SJCRH30 (cell line): ENCODE results near the gene SMPDL3B. TPM values are rescaled to one million over a fixed set of nuclear protein-coding genes. Genes with fewer than 3 reads are reported as not detected.

Experiments
- DNase-seq, 2 experiments: peaks; one replicate each; pipeline ENCODE4 v3.0.0-alpha.2; 2015 to 2020
- H3K27ac ChIP-seq: fragments of 250-450 bp; sonication (Bioruptor Pico); 2 replicates; pipeline ENCODE4 v1.5.1; 2020; ENCODE audit warnings: mild to moderate bottlenecking, moderate library complexity
- H3K27me3 ChIP-seq: fragments of 250-450 bp; sonication (Bioruptor Pico); 2 replicates; pipeline ENCODE4 v1.5.1; 2020; ENCODE audit warnings: mild to moderate bottlenecking, moderate library complexity
- H3K36me3 ChIP-seq: fragments of 250-450 bp; sonication (Bioruptor Pico); 2 replicates; pipeline ENCODE4 v1.5.1; 2020; ENCODE audit warnings: mild to moderate bottlenecking, moderate library complexity
- H3K4me1 ChIP-seq: fragments of 250-450 bp; sonication (Bioruptor Pico); 2 replicates; pipeline ENCODE4 v1.5.1; 2020; ENCODE audit warnings: mild to moderate bottlenecking, moderate library complexity
- H3K4me3 ChIP-seq: fragments of 250-450 bp; sonication (Bioruptor Pico); 2 replicates; pipeline ENCODE4 v1.5.1; 2020; ENCODE audit warnings: mild to moderate bottlenecking, moderate library complexity
- H3K9me3 ChIP-seq: fragments of 250-450 bp; sonication (Bioruptor Pico); replicated peaks from 2 replicates; pipeline ENCODE4 v1.5.1; 2020; ENCODE audit warnings: mild to moderate bottlenecking, moderate library complexity
- total RNA-seq: library from RNA; depleted of rRNA; stranded (reverse); fragments of >200 nt; shearing (Covaris generic); gene quantifications from 2 replicates; pipeline ENCODE4 v1.2.3, GENCODE V29; 2014

SMPDL3B gene
- total RNA-seq, 1 experiment from 2014 or later, result 0.16 TPM

- H3K27me3 ChIP-seq, result 0 out of 2 replicates have a peak, but pooled peaks cover 3% of the 10 kb centered on the region
- no peaks in the 10 kb centered on the region; the same call in 1 of the 2 replicates for H3K4me1 ChIP-seq
- no peaks in the 10 kb centered on the region for H3K36me3 ChIP-seq
- DNase-seq, result no peak
- no peak overlapping the region for H3K4me3 ChIP-seq
- H3K9me3 ChIP-seq, result no peaks in the 10 kb centered on the region; the same call in 1 of the 2 replicates
- no peak overlapping the region for H3K27ac ChIP-seq
Measured at GRCh38 chr1:27928216-27928954, 6.4 kb upstream of the SMPDL3B start.

DNA sequence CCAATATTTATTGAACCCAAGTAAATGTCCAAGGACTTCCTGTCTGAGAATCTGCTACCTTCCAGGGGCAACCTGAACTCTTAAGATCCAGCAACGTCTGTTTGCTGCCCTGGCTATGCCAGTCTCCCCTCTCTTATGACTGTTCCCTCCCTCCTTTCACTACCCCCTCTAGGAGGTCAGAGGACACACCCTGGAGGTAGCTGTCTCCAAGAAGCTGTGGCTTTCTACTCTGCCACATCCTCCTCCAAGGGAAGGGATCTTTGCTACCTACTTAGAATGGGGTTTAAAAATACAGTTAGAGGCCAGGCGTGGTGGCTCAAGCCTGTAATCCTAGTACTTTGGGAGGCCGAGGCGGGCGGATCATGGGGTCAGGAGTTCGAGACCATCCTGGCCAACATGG is 3.6 kb upstream of the SMPDL3B start:
- Histone ChIP-seq H3K4me1 (no peaks in the 10 kb centered on the region; the same call in 1 of the 2 replicates), H3K27ac (no peak overlapping the region), H3K36me3 (no peaks in the 10 kb centered on the region), H3K27me3 (no peaks in the 10 kb centered on the region; the same call in 1 of the 2 replicates), H3K4me3 (no peak overlapping the region), H3K9me3 (no peaks in the 10 kb centered on the region)
- DNase-seq, result no peak

GRCh38 chr1:27931759-27932158 is 3.0 kb upstream of the SMPDL3B start:
- Histone ChIP-seq H3K4me3 (no peak overlapping the region), H3K27ac (no peak overlapping the region), H3K4me1 (no peaks in the 10 kb centered on the region; the same call in 1 of the 2 replicates), H3K9me3 (no peaks in the 10 kb centered on the region), H3K27me3 (no peaks in the 10 kb centered on the region; the same call in 1 of the 2 replicates), H3K36me3 (no peaks in the 10 kb centered on the region)
- no peak for DNase-seq

DNA sequence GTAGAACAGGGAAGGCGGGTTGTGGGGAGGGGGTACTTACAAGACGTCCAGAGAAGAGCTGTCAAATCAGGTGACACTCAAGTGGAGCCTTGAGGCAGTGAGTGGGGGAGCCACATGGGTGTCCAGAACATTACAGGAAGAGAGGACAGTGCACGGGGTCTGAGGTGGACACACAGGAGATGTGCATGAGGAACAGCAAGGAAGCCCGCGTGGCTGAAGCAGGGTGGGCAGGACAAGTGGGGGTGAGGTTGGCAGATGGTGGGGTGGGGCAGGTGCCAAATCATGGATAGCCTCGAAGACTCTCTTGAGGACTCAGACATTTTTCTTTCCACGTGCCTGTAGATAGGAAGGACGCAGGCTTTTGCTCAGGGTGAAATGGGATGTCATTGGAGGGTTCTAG is 921 bp downstream of the SMPDL3B start:
- Histone ChIP-seq H3K27me3 (no peaks in the 10 kb centered on the region; the same call in 1 of the 2 replicates), H3K9me3 (no peaks in the 10 kb centered on the region), H3K4me3 (no peak overlapping the region), H3K36me3 (no peaks in the 10 kb centered on the region), H3K27ac (no peak overlapping the region), H3K4me1 (peaks cover 4% of the 10 kb centered on the region; the same call in 1 of the 2 replicates)
- no peak for DNase-seq

DNA sequence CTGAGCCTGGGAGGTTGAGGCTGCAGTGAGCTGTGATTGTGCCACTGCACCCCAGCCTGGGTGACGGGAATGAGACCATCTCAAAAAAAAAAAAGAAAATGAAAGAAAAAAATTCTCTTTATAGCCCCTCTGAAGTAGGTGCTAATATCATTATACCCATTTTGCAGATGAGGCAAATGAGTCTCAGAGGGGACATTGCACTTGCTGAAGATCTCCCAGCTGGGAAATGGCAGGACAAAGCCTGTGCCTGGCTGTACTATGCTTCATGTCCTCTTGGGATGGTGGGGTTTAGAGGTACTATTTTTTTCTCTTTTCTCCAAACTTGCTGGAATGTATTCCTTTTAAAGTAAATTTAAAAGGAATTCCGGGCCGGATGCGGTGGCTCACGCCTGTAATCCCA is 1.6 kb downstream of the SMPDL3B start:
- no peaks in the 10 kb centered on the region for H3K36me3 ChIP-seq
- no peak overlapping the region for H3K27ac ChIP-seq
- peaks cover 4% of the 10 kb centered on the region; the same call in 1 of the 2 replicates for H3K4me1 ChIP-seq
- no peaks in the 10 kb centered on the region; the same call in 1 of the 2 replicates for H3K27me3 ChIP-seq
- no peaks in the 10 kb centered on the region for H3K9me3 ChIP-seq
- no peak overlapping the region for H3K4me3 ChIP-seq
- DNase-seq, result no peak

GRCh38 chr1:27937524-27937836 is 2.7 kb downstream of the SMPDL3B start:
- Histone ChIP-seq H3K4me1 (peaks cover 4% of the 10 kb centered on the region; the same call in 1 of the 2 replicates), H3K27me3 (no peaks in the 10 kb centered on the region; the same call in 1 of the 2 replicates), H3K4me3 (no peak overlapping the region), H3K27ac (no peak overlapping the region), H3K36me3 (no peaks in the 10 kb centered on the region), H3K9me3 (no peaks in the 10 kb centered on the region)
- DNase-seq, result no peak

GRCh38 chr1:27938488-27938887 is 3.7 kb downstream of the SMPDL3B start:
- no peaks in the 10 kb centered on the region for H3K36me3 ChIP-seq
- no peak for DNase-seq

DNA sequence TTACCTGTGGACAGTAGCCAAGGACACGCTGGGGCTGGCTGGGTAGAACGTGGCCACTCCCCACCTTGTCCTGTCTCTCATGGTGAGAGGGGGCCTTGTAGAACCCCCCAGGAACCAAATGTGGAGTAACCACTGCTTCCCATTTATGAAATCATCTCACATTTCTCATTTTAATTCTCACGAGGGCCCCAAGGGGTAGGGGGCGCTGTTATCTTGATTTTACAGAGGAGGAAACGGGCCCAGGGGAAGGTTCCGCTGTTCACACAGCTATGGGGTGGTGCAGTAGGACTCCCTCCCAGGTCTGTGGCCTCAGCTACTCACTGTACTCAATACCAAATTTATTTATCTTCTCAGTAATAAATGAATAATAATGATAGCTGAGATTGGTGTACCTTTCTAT is 5.5 kb downstream of the SMPDL3B start:
- Histone ChIP-seq H3K36me3 (no peaks in the 10 kb centered on the region), H3K4me1 (peaks cover 4% of the 10 kb centered on the region; the same call in 1 of the 2 replicates), H3K27ac (no peak overlapping the region), H3K27me3 (no peaks in the 10 kb centered on the region), H3K9me3 (no peaks in the 10 kb centered on the region), H3K4me3 (no peak overlapping the region)
- DNase-seq, result peak; percentile 53 to 63

More at GRCh38 chr1:27938488-27938887, 3.7 kb downstream of the SMPDL3B start:
- H3K4me3 ChIP-seq, result no peak overlapping the region
- H3K4me1 ChIP-seq, result peaks cover 4% of the 10 kb centered on the region; the same call in 1 of the 2 replicates
- H3K27ac ChIP-seq, result no peak overlapping the region
- H3K27me3 ChIP-seq, result no peaks in the 10 kb centered on the region; the same call in 1 of the 2 replicates
- H3K9me3 ChIP-seq, result no peaks in the 10 kb centered on the region

GRCh38 chr1:27940870-27941560 is 6.2 kb downstream of the SMPDL3B start:
- Histone ChIP-seq H3K9me3 (no peaks in the 10 kb centered on the region), H3K4me1 (peaks cover 4% of the 10 kb centered on the region; the same call in 1 of the 2 replicates), H3K4me3 (no peak overlapping the region), H3K36me3 (no peaks in the 10 kb centered on the region), H3K27ac (no peak overlapping the region), H3K27me3 (no peaks in the 10 kb centered on the region)
- no peak for DNase-seq

- Histone ChIP-seq H3K4me3 (no peak overlapping the region), H3K27me3 (no peaks in the 10 kb centered on the region), H3K27ac (no peak overlapping the region), H3K4me1 (peaks cover 4% of the 10 kb centered on the region; the same call in 1 of the 2 replicates), H3K36me3 (no peaks in the 10 kb centered on the region), H3K9me3 (no peaks in the 10 kb centered on the region)
- DNase-seq, result no peak
Measured at GRCh38 chr1:27941671-27942540, 7.1 kb downstream of the SMPDL3B start.

DNA sequence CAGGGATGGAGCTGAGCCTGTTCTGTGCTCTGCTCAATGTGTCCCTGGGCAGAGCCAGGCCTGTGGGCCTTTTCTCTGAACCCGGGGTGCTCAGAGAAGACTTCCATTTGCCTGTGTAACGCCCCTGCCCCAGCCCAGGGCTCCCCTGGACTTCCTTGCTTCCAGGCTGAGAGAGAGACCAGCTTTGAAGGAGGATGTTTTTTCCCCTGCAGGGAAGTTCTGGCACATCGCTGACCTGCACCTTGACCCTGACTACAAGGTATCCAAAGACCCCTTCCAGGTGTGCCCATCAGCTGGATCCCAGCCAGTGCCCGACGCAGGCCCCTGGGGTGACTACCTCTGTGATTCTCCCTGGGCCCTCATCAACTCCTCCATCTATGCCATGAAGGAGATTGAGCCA is 10.2 kb downstream of the SMPDL3B start:
- Histone ChIP-seq H3K4me3 (no peak overlapping the region), H3K27ac (no peak overlapping the region), H3K27me3 (no peaks in the 10 kb centered on the region), H3K36me3 (no peaks in the 10 kb centered on the region), H3K9me3 (no peaks in the 10 kb centered on the region), H3K4me1 (no peaks in the 10 kb centered on the region)
- DNase-seq, result no peak

- Histone ChIP-seq H3K27ac (no peak overlapping the region), H3K9me3 (no peaks in the 10 kb centered on the region), H3K4me3 (no peak overlapping the region), H3K4me1 (no peaks in the 10 kb centered on the region), H3K36me3 (no peaks in the 10 kb centered on the region), H3K27me3 (peaks cover 4% of the 10 kb centered on the region; the same call in 1 of the 2 replicates)
- DNase-seq, result no peak
Measured at GRCh38 chr1:27949027-27949426, 14.2 kb downstream of the SMPDL3B start.

GRCh38 chr1:27951396-27951795 is 16.6 kb downstream of the SMPDL3B start:
- Histone ChIP-seq H3K4me3 (no peak overlapping the region), H3K36me3 (no peaks in the 10 kb centered on the region), H3K27ac (no peak overlapping the region), H3K27me3 (peaks cover 4% of the 10 kb centered on the region; the same call in 1 of the 2 replicates), H3K4me1 (no peaks in the 10 kb centered on the region), H3K9me3 (no peaks in the 10 kb centered on the region)
- DNase-seq, result no peak

DNA sequence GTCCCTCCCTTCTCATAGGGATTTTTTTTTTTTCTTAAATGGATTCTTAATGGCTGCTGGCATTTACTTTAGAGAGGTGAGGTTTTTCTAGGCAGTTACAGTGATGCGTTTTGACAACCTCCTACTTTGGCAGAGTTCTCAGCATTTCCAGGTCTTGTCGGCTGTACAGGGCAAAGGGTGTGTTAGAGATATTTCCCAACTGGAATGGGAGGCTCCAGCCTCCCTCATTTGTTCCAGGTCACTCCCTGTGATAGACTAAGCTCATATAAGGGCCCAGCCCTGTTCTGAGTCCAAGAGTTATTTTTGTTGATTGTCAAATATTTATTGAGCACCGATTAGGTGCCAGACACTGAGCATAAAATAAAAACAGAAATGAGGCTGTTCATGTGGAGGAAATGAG is 17.3 kb downstream of the SMPDL3B start:
- Histone ChIP-seq H3K4me3 (no peak overlapping the region), H3K4me1 (no peaks in the 10 kb centered on the region), H3K9me3 (no peaks in the 10 kb centered on the region), H3K36me3 (no peaks in the 10 kb centered on the region), H3K27ac (no peak overlapping the region), H3K27me3 (peaks cover 4% of the 10 kb centered on the region; the same call in 1 of the 2 replicates)
- no peak for DNase-seq
